K562 (cell line): Measurements from ENCODE around the gene THUMPD1. TPM values are rescaled to one million over a fixed set of nuclear protein-coding genes. Genes with fewer than 3 reads are reported as not detected.
A peak's percentile ranks its signal among the peaks of the same experiment; 100 is the strongest.

Source experiments
- ETV5 ChIP-seq: sonication (generic); formaldehyde crosslinking; IDR thresholded peaks from 2 replicates; pipeline ENCODE4 v1.4.0; 2020; ENCODE audit warnings: low read depth, mild to moderate bottlenecking, missing genetic modification reagents
- FOXJ2 ChIP-seq: fragments of 200-800 bp; sonication (Bioruptor generic); IDR thresholded peaks from 2 replicates; pipeline ENCODE4 v1.6.1; 2016; ENCODE audit warnings: missing genetic modification characterization, missing compliant biosample characterization
- KLF16 ChIP-seq: IDR thresholded peaks from 2 replicates; pipeline ENCODE4 v1.6.1; 2016; ENCODE audit warnings: antibody characterized with exemption
- LEF1 ChIP-seq: fragments of 450-650 bp; IDR thresholded peaks from 2 replicates; pipeline ENCODE4 v1.6.1; 2016; ENCODE audit warnings: mild to moderate bottlenecking
- MTA2 ChIP-seq: fragments of 450-650 bp; IDR thresholded peaks from 2 replicates; pipeline ENCODE4 v1.6.1; 2016; ENCODE audit warnings: low read depth
- PCBP1 ChIP-seq: fragments of 200-400 bp; formaldehyde crosslinking; IDR thresholded peaks from 2 replicates; pipeline ENCODE4 v1.6.1; 2018; ENCODE audit warnings: mild to moderate bottlenecking, low read depth, low read length; ENCODE audit not compliant: poor library complexity, severe bottlenecking
- POLR3G ChIP-seq: IDR thresholded peaks from 2 replicates; pipeline ENCODE4 v1.6.1; 2011; ENCODE audit not compliant: insufficient read length, insufficient replicate concordance; ENCODE audit errors: extremely low read depth
- RBM25 ChIP-seq: fragments of 200-400 bp; formaldehyde crosslinking; IDR thresholded peaks from 2 replicates; pipeline ENCODE4 v1.6.1; 2018; ENCODE audit warnings: low read length, low read depth, moderate library complexity; ENCODE audit not compliant: severe bottlenecking
- ZBTB2 ChIP-seq: fragments of 450-650 bp; IDR thresholded peaks from 2 replicates; pipeline ENCODE4 v1.6.1; 2016; ENCODE audit warnings: antibody characterized with exemption
- ZBTB7A ChIP-seq: IDR thresholded peaks from 2 replicates; pipeline ENCODE4 v1.6.1; 2011; ENCODE audit warnings: low read depth, mild to moderate bottlenecking, low read length, moderate library complexity, borderline replicate concordance; ENCODE audit not compliant: control insufficient read depth
- ZKSCAN1 ChIP-seq: fragments of 150-350 bp; IDR thresholded peaks from 2 replicates; pipeline ENCODE4 v1.6.1; 2016; ENCODE audit warnings: low read depth, low read length
- ZNF121 ChIP-seq: sonication (generic); formaldehyde crosslinking; conservative IDR thresholded peaks from 2 replicates; pipeline ENCODE4 v1.8.0; 2022; ENCODE audit warnings: missing genetic modification reagents
- ZNF165 ChIP-seq: fragments of 250-450 bp; sonication (Bioruptor Pico); IDR thresholded peaks from 2 replicates; pipeline ENCODE4 v1.4.0; 2020; ENCODE audit warnings: borderline replicate concordance
- ZNF184 ChIP-seq: sonication (generic); formaldehyde crosslinking; IDR thresholded peaks from 2 replicates; pipeline ENCODE4 v1.5.0; 2020; ENCODE audit warnings: missing genetic modification reagents
- ZNF707 ChIP-seq: fragments of 250-450 bp; sonication (Bioruptor Pico); conservative IDR thresholded peaks from 2 replicates; pipeline ENCODE4 v1.8.0; 2022; ENCODE audit warnings: inconsistent platforms, mild to moderate bottlenecking, moderate library complexity
- ZNF79 ChIP-seq: fragments of 250-450 bp; sonication (Bioruptor Pico); IDR thresholded peaks from 2 replicates; pipeline ENCODE4 v1.4.0; 2020; ENCODE audit warnings: low read depth, mild to moderate bottlenecking, moderate library complexity
- polyA plus RNA-seq, 8 experiments: library from polyadenylated mRNA; depleted of rRNA in 4 of 8; stranded (reverse) in 5 of 8; unstranded in 3 of 8; fragments of >200 nt; fragmentation: Nextera tagmentation in 2 of 8; fragmentation: Illumina TruSeq in 1 of 8; extraction: Ambion mirVana in 2 of 8; extraction: Trizol in 1 of 8; gene quantifications; 2 replicates each; pipeline versions ENCODE4 v1.2.1 to v1.2.3, GENCODE V29; 2011 to 2014; ENCODE audit warnings: inconsistent platforms in 1 of 8, missing spikeins in 1 of 8
- total RNA-seq, 7 experiments: library from RNA; depleted of rRNA in 6 of 7; stranded (reverse); fragments of >200 nt in 6 of 7; fragmentation: Illumina TruSeq in 2 of 7; extraction: Trizol in 2 of 7; gene quantifications; 2 replicates each; pipeline versions ENCODE4 v1.2.1 to v1.2.3, GENCODE V29; 2011 to 2021; ENCODE audit warnings: low replicate concordance in 1 of 7
- TF ChIP-seq, protein P1 (sequence below): sonication (generic); formaldehyde crosslinking; IDR thresholded peaks from 2 replicates; pipeline ENCODE4 v1.8.0; 2022; ENCODE audit warnings: mild to moderate bottlenecking, missing genetic modification reagents
- TF ChIP-seq, protein P2 (sequence below): fragments of 250-450 bp; sonication (Bioruptor Pico); IDR thresholded peaks from 2 replicates; pipeline ENCODE4 v1.4.0; 2020
- TF ChIP-seq, protein P3 (sequence below): fragments of 450-650 bp; formaldehyde crosslinking; IDR thresholded peaks from 2 replicates; pipeline ENCODE4 v1.4.0; 2020; ENCODE audit warnings: mild to moderate bottlenecking

Gene THUMPD1
- total and polyA plus RNA-seq, 9 of the 15 experiments (the other 6 are each of a cell fraction or from before 2014, with no cell fraction given), result 37.8 to 101 (median 56.8) TPM

GRCh38 chr16:20766294-20766693 is 24.7 kb upstream of the THUMPD1 start (continued):
- TF ChIP-seq, protein P1, sequence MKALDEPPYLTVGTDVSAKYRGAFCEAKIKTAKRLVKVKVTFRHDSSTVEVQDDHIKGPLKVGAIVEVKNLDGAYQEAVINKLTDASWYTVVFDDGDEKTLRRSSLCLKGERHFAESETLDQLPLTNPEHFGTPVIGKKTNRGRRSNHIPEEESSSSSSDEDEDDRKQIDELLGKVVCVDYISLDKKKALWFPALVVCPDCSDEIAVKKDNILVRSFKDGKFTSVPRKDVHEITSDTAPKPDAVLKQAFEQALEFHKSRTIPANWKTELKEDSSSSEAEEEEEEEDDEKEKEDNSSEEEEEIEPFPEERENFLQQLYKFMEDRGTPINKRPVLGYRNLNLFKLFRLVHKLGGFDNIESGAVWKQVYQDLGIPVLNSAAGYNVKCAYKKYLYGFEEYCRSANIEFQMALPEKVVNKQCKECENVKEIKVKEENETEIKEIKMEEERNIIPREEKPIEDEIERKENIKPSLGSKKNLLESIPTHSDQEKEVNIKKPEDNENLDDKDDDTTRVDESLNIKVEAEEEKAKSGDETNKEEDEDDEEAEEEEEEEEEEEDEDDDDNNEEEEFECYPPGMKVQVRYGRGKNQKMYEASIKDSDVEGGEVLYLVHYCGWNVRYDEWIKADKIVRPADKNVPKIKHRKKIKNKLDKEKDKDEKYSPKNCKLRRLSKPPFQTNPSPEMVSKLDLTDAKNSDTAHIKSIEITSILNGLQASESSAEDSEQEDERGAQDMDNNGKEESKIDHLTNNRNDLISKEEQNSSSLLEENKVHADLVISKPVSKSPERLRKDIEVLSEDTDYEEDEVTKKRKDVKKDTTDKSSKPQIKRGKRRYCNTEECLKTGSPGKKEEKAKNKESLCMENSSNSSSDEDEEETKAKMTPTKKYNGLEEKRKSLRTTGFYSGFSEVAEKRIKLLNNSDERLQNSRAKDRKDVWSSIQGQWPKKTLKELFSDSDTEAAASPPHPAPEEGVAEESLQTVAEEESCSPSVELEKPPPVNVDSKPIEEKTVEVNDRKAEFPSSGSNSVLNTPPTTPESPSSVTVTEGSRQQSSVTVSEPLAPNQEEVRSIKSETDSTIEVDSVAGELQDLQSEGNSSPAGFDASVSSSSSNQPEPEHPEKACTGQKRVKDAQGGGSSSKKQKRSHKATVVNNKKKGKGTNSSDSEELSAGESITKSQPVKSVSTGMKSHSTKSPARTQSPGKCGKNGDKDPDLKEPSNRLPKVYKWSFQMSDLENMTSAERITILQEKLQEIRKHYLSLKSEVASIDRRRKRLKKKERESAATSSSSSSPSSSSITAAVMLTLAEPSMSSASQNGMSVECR (CRISPR knock-in tag), result no peak
- no peak for TF ChIP-seq POLR3G
- TF ChIP-seq ETV5, result no peak
- no peak for TF ChIP-seq KLF16
- TF ChIP-seq, protein P2, sequence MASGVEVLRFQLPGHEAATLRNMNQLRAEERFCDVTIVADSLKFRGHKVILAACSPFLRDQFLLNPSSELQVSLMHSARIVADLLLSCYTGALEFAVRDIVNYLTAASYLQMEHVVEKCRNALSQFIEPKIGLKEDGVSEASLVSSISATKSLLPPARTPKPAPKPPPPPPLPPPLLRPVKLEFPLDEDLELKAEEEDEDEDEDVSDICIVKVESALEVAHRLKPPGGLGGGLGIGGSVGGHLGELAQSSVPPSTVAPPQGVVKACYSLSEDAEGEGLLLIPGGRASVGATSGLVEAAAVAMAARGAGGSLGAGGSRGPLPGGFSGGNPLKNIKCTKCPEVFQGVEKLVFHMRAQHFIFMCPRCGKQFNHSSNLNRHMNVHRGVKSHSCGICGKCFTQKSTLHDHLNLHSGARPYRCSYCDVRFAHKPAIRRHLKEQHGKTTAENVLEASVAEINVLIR (CRISPR knock-in tag), result no peak
- TF ChIP-seq, protein P3, sequence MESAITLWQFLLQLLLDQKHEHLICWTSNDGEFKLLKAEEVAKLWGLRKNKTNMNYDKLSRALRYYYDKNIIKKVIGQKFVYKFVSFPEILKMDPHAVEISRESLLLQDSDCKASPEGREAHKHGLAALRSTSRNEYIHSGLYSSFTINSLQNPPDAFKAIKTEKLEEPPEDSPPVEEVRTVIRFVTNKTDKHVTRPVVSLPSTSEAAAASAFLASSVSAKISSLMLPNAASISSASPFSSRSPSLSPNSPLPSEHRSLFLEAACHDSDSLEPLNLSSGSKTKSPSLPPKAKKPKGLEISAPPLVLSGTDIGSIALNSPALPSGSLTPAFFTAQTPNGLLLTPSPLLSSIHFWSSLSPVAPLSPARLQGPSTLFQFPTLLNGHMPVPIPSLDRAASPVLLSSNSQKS, result no peak
- no peak for TF ChIP-seq ZNF79 (CRISPR knock-in tag)
- no peak for TF ChIP-seq ZNF165 (CRISPR knock-in tag)
- no peak for TF ChIP-seq ZBTB7A
- TF ChIP-seq PCBP1, result no peak
- peak; percentile 64 for TF ChIP-seq RBM25
- peak; percentile 63 for TF ChIP-seq ZNF121
- TF ChIP-seq ZNF707 (CRISPR knock-in tag), result no peak
- no peak for TF ChIP-seq FOXJ2 (tag)
- TF ChIP-seq ZNF184 (CRISPR knock-in tag), result no peak
- TF ChIP-seq ZBTB2, result no peak
- no peak; the same call in 1 of the 2 replicates for TF ChIP-seq MTA2
- TF ChIP-seq LEF1, result no peak
- TF ChIP-seq ZKSCAN1, result no peak
